GM23338 (cell line): ENCODE results near the gene XAB2. TPM values are rescaled to one million over a fixed set of nuclear protein-coding genes. Genes with fewer than 3 reads are reported as not detected.

Source experiments
- ATAC-seq: fragments of 200-7000 bp; cut with Tn5 transposase; 3 replicates; pipeline ENCODE4 v1.9.1; 2020
- DNase-seq: peaks from one replicate; pipeline ENCODE4 v3.0.0-alpha.2; 2015; ENCODE audit warnings: low spot score
- H2AFZ ChIP-seq: fragments of 200-600 bp; sonication (generic); 2 replicates; pipeline ENCODE4 v1.8.0; 2016; ENCODE audit warnings: antibody characterized with exemption, mild to moderate bottlenecking, moderate library complexity
- H3F3A ChIP-seq: fragments of 200-600 bp; sonication (generic); replicated peaks from 2 replicates; pipeline ENCODE4 v1.8.0; 2017; ENCODE audit warnings: antibody characterized with exemption, mixed run types, low read depth
- H3K27ac ChIP-seq: fragments of 200-600 bp; sonication (generic); 2 replicates; pipeline ENCODE4 v1.6.1; 2016; ENCODE audit warnings: low read depth
- H3K27me3 ChIP-seq: fragments of 200-600 bp; sonication (generic); 2 replicates; pipeline ENCODE4 v1.8.0; 2016; ENCODE audit warnings: mild to moderate bottlenecking, mixed run types, moderate library complexity; ENCODE audit not compliant: insufficient read depth
- H3K36me3 ChIP-seq: fragments of 200-600 bp; sonication (generic); 2 replicates; pipeline ENCODE4 v1.8.0; 2016; ENCODE audit warnings: mild to moderate bottlenecking; ENCODE audit not compliant: insufficient read depth
- H3K4me1 ChIP-seq: fragments of 200-600 bp; sonication (generic); 2 replicates; pipeline ENCODE4 v1.8.0; 2016; ENCODE audit warnings: mild to moderate bottlenecking, moderate library complexity; ENCODE audit not compliant: insufficient read depth
- H3K4me2 ChIP-seq: fragments of 200-600 bp; sonication (generic); 2 replicates; pipeline ENCODE4 v1.7.1; 2017; ENCODE audit warnings: mixed run types
- H3K4me3 ChIP-seq: fragments of 200-600 bp; sonication (generic); 2 replicates; pipeline ENCODE4 v1.6.1; 2016; ENCODE audit warnings: mixed run types
- H3K79me2 ChIP-seq: fragments of 200-600 bp; sonication (generic); replicated peaks from 2 replicates; pipeline ENCODE4 v1.8.0; 2017; ENCODE audit warnings: mild to moderate bottlenecking; ENCODE audit not compliant: insufficient read depth
- H3K9me2 ChIP-seq: fragments of 200-600 bp; sonication (generic); 2 replicates; pipeline ENCODE4 v1.8.0; 2017; ENCODE audit not compliant: insufficient read depth
- H4K20me1 ChIP-seq: fragments of 200-600 bp; sonication (generic); replicated peaks from 2 replicates; pipeline ENCODE4 v1.8.0; 2017; ENCODE audit warnings: mild to moderate bottlenecking; ENCODE audit not compliant: insufficient read depth
- H3K27ac Mint-ChIP-seq: 2 replicates; pipeline ENCODE4 v1.8.0; 2020; ENCODE audit warnings: inconsistent platforms, mild to moderate bottlenecking, moderate library complexity, mixed read lengths
- H3K27me3 Mint-ChIP-seq: 3 replicates; pipeline ENCODE4 v1.8.0; 2022; ENCODE audit warnings: low read depth, mild to moderate bottlenecking, moderate library complexity, mixed read lengths, inconsistent platforms; ENCODE audit not compliant: insufficient read depth, poor library complexity
- H3K36me3 Mint-ChIP-seq: 3 replicates; pipeline ENCODE4 v1.8.0; 2021; ENCODE audit warnings: low read depth, mild to moderate bottlenecking, inconsistent platforms, moderate library complexity, mixed read lengths
- H3K4me1 Mint-ChIP-seq: 3 replicates; pipeline ENCODE4 v1.8.0; 2020; ENCODE audit warnings: mild to moderate bottlenecking, inconsistent platforms, mixed read lengths
- H3K4me3 Mint-ChIP-seq: 3 replicates; pipeline ENCODE4 v1.8.0; 2021; ENCODE audit warnings: moderate library complexity, mild to moderate bottlenecking, inconsistent platforms, mixed read lengths
- H3K9me3 Mint-ChIP-seq: 3 replicates; pipeline ENCODE4 v1.8.0; 2020; ENCODE audit warnings: moderate library complexity, mild to moderate bottlenecking, inconsistent platforms, mixed read lengths
- CREB1 ChIP-seq: fragments of 250-450 bp; sonication (Bioruptor Pico); IDR thresholded peaks from 2 replicates; pipeline ENCODE4 v1.5.0; 2020; ENCODE audit warnings: low read depth, mild to moderate bottlenecking, moderate library complexity
- EZH2 ChIP-seq: fragments of 200-600 bp; sonication (generic); IDR thresholded peaks from one replicate; pipeline ENCODE4 v1.8.0; 2017; ENCODE audit warnings: antibody characterized with exemption, mild to moderate bottlenecking, low read depth; ENCODE audit not compliant: unreplicated experiment
- EZH2phosphoT487 ChIP-seq: fragments of 200-600 bp; sonication (generic); IDR thresholded peaks from one replicate; pipeline ENCODE4 v1.8.1; 2018; ENCODE audit warnings: antibody characterized with exemption; ENCODE audit not compliant: unreplicated experiment
- JUNB ChIP-seq: IDR thresholded peaks from one replicate; pipeline ENCODE4 v1.6.1; 2016; ENCODE audit warnings: antibody characterized with exemption; ENCODE audit not compliant: unreplicated experiment
- NANOG ChIP-seq: IDR thresholded peaks from 2 replicates; pipeline ENCODE4 v1.6.1; 2016; ENCODE audit warnings: antibody characterized with exemption, borderline replicate concordance
- POLR2AphosphoS5 ChIP-seq: IDR thresholded peaks from 2 replicates; pipeline ENCODE4 v1.6.1; 2016; ENCODE audit warnings: antibody characterized with exemption, low read depth
- STAT1 ChIP-seq: IDR thresholded peaks from one replicate; pipeline ENCODE4 v1.6.1; 2016; ENCODE audit warnings: antibody characterized with exemption; ENCODE audit not compliant: unreplicated experiment
- ZNF114 ChIP-seq: fragments of 250-450 bp; sonication (Bioruptor Pico); IDR thresholded peaks from 2 replicates; pipeline ENCODE4 v1.5.0; 2020; ENCODE audit warnings: mild to moderate bottlenecking, moderate library complexity
- ZNF331 ChIP-seq: fragments of 250-450 bp; sonication (Bioruptor Pico); IDR thresholded peaks from 2 replicates; pipeline ENCODE4 v1.5.0; 2020; ENCODE audit warnings: low read depth, mild to moderate bottlenecking, moderate library complexity
- polyA plus RNA-seq: library from polyadenylated mRNA; unstranded; fragments of >200 nt; fragmentation: Nextera tagmentation; extraction: Ambion mirVana; gene quantifications from 2 replicates; pipeline ENCODE4 v1.2.1, GENCODE V29; 2016
- total RNA-seq: library from RNA; depleted of rRNA; stranded (reverse); fragments of >200 nt; shearing (Covaris generic); gene quantifications from 2 replicates; pipeline ENCODE4 v1.2.3, GENCODE V29; 2014
- TF ChIP-seq, protein P1 (sequence below): IDR thresholded peaks from one replicate; pipeline ENCODE4 v1.6.1; 2018; ENCODE audit warnings: antibody characterized with exemption; ENCODE audit not compliant: unreplicated experiment
- TF ChIP-seq, protein P2 (sequence below), 2 experiments: fragments of 200-600 bp in 1 of 2; sonication (generic) in 1 of 2; conservative IDR thresholded peaks; 2 replicates each; pipeline versions ENCODE4 v1.5.1 to v1.6.1; 2016 to 2017; ENCODE audit warnings: antibody characterized with exemption in 2 of 2, low read depth in 2 of 2, mild to moderate bottlenecking in 2 of 2, moderate library complexity in 1 of 2
- TF ChIP-seq, protein P3 (sequence below): IDR thresholded peaks from 2 replicates; pipeline ENCODE4 v1.6.1; 2016; ENCODE audit warnings: antibody characterized with exemption
- TF ChIP-seq, protein P4 (sequence below): fragments of 250-450 bp; sonication (Bioruptor Pico); IDR thresholded peaks from 2 replicates; pipeline ENCODE4 v1.5.0; 2020; ENCODE audit warnings: mild to moderate bottlenecking, moderate library complexity

Gene XAB2
- total and polyA plus RNA-seq, 2 experiments from 2014 or later = 18.4 to 69.0 TPM

DNA sequence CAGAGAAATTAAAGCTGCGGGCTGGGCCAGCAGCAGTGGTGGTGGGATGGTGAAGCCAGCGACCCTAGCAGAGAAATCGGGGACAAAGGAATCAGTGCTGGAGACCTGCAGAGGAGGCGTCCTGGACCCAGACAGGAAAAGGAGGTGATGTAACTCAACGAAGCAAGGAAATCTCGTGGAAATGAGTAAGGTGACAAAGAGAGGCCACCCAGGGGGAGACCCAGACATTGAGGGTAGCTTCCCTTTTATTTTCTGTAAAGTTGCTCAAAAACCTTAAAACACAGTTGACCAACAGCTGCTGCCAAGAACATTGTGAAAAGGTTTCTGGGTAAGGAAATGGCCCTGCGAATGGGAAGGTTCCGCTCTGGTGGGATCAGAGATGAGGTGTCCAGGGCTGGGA, 26.2 kb upstream of the XAB2 start:
- TF ChIP-seq, protein P1, sequence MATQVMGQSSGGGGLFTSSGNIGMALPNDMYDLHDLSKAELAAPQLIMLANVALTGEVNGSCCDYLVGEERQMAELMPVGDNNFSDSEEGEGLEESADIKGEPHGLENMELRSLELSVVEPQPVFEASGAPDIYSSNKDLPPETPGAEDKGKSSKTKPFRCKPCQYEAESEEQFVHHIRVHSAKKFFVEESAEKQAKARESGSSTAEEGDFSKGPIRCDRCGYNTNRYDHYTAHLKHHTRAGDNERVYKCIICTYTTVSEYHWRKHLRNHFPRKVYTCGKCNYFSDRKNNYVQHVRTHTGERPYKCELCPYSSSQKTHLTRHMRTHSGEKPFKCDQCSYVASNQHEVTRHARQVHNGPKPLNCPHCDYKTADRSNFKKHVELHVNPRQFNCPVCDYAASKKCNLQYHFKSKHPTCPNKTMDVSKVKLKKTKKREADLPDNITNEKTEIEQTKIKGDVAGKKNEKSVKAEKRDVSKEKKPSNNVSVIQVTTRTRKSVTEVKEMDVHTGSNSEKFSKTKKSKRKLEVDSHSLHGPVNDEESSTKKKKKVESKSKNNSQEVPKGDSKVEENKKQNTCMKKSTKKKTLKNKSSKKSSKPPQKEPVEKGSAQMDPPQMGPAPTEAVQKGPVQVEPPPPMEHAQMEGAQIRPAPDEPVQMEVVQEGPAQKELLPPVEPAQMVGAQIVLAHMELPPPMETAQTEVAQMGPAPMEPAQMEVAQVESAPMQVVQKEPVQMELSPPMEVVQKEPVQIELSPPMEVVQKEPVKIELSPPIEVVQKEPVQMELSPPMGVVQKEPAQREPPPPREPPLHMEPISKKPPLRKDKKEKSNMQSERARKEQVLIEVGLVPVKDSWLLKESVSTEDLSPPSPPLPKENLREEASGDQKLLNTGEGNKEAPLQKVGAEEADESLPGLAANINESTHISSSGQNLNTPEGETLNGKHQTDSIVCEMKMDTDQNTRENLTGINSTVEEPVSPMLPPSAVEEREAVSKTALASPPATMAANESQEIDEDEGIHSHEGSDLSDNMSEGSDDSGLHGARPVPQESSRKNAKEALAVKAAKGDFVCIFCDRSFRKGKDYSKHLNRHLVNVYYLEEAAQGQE = no peak
- TF ChIP-seq, protein P2, sequence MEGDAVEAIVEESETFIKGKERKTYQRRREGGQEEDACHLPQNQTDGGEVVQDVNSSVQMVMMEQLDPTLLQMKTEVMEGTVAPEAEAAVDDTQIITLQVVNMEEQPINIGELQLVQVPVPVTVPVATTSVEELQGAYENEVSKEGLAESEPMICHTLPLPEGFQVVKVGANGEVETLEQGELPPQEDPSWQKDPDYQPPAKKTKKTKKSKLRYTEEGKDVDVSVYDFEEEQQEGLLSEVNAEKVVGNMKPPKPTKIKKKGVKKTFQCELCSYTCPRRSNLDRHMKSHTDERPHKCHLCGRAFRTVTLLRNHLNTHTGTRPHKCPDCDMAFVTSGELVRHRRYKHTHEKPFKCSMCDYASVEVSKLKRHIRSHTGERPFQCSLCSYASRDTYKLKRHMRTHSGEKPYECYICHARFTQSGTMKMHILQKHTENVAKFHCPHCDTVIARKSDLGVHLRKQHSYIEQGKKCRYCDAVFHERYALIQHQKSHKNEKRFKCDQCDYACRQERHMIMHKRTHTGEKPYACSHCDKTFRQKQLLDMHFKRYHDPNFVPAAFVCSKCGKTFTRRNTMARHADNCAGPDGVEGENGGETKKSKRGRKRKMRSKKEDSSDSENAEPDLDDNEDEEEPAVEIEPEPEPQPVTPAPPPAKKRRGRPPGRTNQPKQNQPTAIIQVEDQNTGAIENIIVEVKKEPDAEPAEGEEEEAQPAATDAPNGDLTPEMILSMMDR (conservative IDR thresholded peaks at IDR 0.05; ENCODE audit: low read depth in 2 of 2) = no peak
- TF ChIP-seq JUNB (no peak), ZNF331 (CRISPR knock-in tag) (no peak), NANOG (no peak), CREB1 (CRISPR knock-in tag) (no peak), ZNF114 (CRISPR knock-in tag) (no peak), EZH2phosphoT487 (no peak), EZH2 (no peak), STAT1 (no peak), POLR2AphosphoS5 (no peak)
- TF ChIP-seq, protein P3, sequence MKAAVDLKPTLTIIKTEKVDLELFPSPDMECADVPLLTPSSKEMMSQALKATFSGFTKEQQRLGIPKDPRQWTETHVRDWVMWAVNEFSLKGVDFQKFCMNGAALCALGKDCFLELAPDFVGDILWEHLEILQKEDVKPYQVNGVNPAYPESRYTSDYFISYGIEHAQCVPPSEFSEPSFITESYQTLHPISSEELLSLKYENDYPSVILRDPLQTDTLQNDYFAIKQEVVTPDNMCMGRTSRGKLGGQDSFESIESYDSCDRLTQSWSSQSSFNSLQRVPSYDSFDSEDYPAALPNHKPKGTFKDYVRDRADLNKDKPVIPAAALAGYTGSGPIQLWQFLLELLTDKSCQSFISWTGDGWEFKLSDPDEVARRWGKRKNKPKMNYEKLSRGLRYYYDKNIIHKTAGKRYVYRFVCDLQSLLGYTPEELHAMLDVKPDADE = no peak
- TF ChIP-seq, protein P4, sequence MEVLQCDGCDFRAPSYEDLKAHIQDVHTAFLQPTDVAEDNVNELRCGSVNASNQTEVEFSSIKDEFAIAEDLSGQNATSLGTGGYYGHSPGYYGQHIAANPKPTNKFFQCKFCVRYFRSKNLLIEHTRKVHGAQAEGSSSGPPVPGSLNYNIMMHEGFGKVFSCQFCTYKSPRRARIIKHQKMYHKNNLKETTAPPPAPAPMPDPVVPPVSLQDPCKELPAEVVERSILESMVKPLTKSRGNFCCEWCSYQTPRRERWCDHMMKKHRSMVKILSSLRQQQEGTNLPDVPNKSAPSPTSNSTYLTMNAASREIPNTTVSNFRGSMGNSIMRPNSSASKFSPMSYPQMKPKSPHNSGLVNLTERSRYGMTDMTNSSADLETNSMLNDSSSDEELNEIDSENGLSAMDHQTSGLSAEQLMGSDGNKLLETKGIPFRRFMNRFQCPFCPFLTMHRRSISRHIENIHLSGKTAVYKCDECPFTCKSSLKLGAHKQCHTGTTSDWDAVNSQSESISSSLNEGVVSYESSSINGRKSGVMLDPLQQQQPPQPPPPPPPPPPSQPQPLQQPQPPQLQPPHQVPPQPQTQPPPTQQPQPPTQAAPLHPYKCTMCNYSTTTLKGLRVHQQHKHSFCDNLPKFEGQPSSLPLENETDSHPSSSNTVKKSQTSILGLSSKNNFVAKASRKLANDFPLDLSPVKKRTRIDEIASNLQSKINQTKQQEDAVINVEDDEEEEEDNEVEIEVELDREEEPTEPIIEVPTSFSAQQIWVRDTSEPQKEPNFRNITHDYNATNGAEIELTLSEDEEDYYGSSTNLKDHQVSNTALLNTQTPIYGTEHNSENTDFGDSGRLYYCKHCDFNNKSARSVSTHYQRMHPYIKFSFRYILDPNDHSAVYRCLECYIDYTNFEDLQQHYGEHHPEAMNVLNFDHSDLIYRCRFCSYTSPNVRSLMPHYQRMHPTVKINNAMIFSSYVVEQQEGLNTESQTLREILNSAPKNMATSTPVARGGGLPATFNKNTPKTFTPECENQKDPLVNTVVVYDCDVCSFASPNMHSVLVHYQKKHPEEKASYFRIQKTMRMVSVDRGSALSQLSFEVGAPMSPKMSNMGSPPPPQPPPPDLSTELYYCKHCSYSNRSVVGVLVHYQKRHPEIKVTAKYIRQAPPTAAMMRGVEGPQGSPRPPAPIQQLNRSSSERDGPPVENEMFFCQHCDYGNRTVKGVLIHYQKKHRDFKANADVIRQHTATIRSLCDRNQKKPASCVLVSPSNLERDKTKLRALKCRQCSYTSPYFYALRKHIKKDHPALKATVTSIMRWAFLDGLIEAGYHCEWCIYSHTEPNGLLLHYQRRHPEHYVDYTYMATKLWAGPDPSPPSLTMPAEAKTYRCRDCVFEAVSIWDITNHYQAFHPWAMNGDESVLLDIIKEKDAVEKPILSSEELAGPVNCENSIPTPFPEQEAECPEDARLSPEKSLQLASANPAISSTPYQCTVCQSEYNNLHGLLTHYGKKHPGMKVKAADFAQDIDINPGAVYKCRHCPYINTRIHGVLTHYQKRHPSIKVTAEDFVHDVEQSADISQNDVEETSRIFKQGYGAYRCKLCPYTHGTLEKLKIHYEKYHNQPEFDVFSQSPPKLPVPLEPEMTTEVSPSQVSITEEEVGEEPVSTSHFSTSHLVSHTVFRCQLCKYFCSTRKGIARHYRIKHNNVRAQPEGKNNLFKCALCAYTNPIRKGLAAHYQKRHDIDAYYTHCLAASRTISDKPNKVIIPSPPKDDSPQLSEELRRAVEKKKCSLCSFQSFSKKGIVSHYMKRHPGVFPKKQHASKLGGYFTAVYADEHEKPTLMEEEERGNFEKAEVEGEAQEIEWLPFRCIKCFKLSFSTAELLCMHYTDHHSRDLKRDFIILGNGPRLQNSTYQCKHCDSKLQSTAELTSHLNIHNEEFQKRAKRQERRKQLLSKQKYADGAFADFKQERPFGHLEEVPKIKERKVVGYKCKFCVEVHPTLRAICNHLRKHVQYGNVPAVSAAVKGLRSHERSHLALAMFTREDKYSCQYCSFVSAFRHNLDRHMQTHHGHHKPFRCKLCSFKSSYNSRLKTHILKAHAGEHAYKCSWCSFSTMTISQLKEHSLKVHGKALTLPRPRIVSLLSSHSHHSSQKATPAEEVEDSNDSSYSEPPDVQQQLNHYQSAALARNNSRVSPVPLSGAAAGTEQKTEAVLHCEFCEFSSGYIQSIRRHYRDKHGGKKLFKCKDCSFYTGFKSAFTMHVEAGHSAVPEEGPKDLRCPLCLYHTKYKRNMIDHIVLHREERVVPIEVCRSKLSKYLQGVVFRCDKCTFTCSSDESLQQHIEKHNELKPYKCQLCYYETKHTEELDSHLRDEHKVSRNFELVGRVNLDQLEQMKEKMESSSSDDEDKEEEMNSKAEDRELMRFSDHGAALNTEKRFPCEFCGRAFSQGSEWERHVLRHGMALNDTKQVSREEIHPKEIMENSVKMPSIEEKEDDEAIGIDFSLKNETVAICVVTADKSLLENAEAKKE (CRISPR knock-in tag) = no peak
- peaks cover 7% of the 10 kb centered on the region; the same call in 1 of the 3 replicates for H3K4me1 Mint-ChIP-seq
- H3K9me2 ChIP-seq = no peaks in the 10 kb centered on the region
- no peak overlapping the region for H3K4me2 ChIP-seq
- DNase-seq = no peak
- no peak for ATAC-seq
- no peaks in the 10 kb centered on the region for H4K20me1 ChIP-seq
- no peaks in the 10 kb centered on the region for H3K36me3 Mint-ChIP-seq
- peaks cover 29% of the 10 kb centered on the region for H3K27me3 Mint-ChIP-seq
- no peak overlapping the region for H3K27ac Mint-ChIP-seq
- no peak overlapping the region for H3K27ac ChIP-seq
- H3K36me3 ChIP-seq = no peaks in the 10 kb centered on the region
- H2AFZ ChIP-seq = no peak overlapping the region
- H3F3A ChIP-seq = no peaks in the 10 kb centered on the region
- peaks cover 27% of the 10 kb centered on the region for H3K27me3 ChIP-seq
- H3K9me3 Mint-ChIP-seq = no peaks in the 10 kb centered on the region
- H3K4me1 ChIP-seq = no peaks in the 10 kb centered on the region
- H3K4me3 Mint-ChIP-seq = no peak overlapping the region
- H3K4me3 ChIP-seq = no peak overlapping the region
- no peaks in the 10 kb centered on the region for H3K79me2 ChIP-seq
